HG02973 (cell line): ENCODE data around the gene ALDH5A1.
"Not testable (repeated sequence)": the region's sequence is repeated elsewhere in the genome, so short reads cannot be mapped to it uniquely, and the experiment has no call there.

Source experiments
- ATAC-seq: cut with Tn5 transposase; IDR thresholded peaks from one replicate; pipeline ENCODE4 v1.9.1; 2021; ENCODE audit warnings: moderate library complexity; ENCODE audit not compliant: unreplicated experiment

ALDH5A1 gene

GRCh38 chr6:24484657-24485323, 10.0 kb upstream of the ALDH5A1 start:
- ATAC-seq: no peak

DNA sequence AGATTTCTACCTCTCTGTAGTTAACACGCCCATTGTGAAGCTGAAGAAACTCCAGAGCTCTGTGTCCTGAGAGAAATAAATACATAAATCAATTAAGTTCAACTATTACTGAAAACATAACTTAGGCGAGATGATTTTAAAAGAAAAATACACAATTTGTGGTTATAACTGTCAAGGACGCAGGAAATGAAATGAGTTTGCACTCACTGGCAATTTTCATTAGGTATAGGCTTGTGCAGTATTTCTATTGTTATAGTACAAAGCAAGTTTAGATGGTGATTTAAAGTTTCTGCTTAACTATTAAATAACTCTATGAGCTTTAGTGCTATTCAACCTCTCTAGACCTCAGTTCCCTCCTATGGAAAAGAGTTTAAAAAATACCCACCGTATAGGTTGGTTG, 8.7 kb upstream of the ALDH5A1 start:
- ATAC-seq: no peak

GRCh38 chr6:24489470-24489869, 5.3 kb upstream of the ALDH5A1 start, which contains the start of gene GPLD1:
Gene GPLD1, minus strand, starts transcription at chr6:24489578. Its CDS starts 67 bp downstream, at chr6:24489511.
- ATAC-seq: no peak

- no peak for ATAC-seq
Observed at GRCh38 chr6:24489881-24490280, 4.9 kb upstream of the ALDH5A1 start.

DNA sequence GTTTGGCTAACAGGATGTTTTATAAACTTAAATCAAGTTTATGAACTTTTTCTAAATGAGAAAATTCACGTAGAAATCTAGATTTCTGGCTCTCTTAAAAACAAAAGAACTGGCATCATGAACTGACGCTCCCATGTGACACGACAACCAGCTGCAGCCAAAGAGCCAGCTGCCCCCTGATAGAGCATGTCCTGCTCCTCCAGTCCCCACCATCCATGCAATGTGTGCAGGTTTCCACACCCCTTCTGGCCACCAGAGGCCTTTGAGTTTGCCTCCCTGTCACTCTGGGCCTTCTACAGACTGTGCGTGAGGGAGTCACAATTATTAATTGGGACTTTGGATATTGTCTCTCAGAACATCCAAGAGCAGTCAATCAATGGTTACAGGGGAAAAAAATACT, 3.8 kb upstream of the ALDH5A1 start:
- no peak for ATAC-seq

- no peak for ATAC-seq
Observed at GRCh38 chr6:24492475-24492874, 2.3 kb upstream of the ALDH5A1 start.

GRCh38 chr6:24493945-24494820, 586 bp upstream of the ALDH5A1 start:
- peak; percentile 1 for ATAC-seq

DNA sequence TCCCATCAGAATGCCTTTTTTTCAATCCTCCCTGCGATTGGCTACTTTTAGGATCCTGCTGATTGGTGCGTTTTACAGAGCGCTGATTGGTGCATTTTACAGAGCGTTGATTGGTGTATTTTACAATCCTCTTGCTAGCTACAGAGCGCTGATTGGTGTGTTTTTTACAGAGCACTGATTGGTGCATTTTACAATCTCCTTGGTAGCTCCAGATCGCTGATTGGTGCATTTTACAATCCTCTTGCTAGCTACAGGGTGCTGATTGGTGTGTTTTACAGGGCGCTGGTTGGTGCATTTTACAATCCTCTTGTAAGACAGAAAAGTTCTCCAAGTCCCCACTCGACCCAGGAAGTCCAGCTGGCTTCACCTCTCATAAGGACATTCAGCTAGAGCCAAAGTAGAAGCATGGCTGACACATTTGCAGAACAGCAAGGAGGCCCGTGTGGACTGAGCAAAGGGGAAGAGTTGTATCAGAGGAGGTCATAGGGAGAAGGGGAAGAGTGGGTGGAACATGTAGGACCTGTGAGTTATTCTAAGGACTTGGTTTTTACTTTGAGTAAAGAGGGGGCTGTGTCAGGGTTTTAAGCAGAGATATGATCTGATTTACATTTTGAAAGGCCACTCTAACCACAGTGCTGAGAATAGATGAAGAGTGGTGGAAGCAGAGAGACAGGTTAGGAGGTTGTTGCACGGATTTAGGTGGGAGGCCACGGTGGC, 2.6 kb downstream of the ALDH5A1 start:
- ATAC-seq: no peak

GRCh38 chr6:24500683-24501082, 5.9 kb downstream of the ALDH5A1 start:
- ATAC-seq: no peak

DNA sequence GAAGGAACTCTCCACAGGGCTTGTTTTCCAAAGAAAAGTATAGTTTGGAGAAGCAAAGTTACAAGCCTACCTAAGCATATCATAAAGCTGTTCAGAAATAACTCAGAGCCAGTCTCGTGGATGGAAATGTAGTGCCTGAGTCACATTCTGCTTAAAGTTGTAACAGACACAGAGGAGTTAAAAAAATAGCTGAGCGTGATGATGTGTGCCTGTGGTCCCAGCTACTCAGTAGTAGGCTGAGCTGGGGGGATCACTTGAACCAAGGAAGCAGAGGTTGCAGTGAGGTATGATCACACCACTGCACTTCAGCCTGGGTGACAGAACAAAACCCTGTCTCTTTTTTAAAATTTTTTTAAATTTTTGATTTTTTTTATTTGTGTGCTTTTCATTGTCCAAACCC, 6.6 kb downstream of the ALDH5A1 start:
- no peak for ATAC-seq

- no peak for ATAC-seq
Observed at GRCh38 chr6:24501914-24502313, 7.1 kb downstream of the ALDH5A1 start.

DNA sequence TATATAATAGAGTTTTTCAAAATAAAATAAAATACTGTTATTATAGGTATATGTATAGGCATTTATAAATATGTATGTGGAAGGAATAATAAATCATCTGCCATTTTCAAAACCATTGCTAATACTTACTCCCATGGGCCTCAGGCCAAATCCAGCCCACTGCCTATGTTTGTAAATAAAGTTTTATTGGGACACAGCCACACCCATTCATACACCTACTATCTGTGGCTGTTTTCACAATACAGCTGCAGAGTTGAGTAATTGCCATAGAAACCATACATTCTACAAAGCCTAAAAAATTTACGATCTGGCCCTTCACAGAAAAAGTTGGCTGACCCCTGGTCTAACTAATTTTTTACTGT, 9.5 kb downstream of the ALDH5A1 start:
- ATAC-seq: no peak

GRCh38 chr6:24504649-24505586, 10.1 kb downstream of the ALDH5A1 start:
- ATAC-seq: no peak

GRCh38 chr6:24506814-24507520, 12.2 kb downstream of the ALDH5A1 start:
- ATAC-seq: no peak

GRCh38 chr6:24511976-24512375, 17.2 kb downstream of the ALDH5A1 start:
- not testable (repeated sequence) for ATAC-seq

- ATAC-seq: no peak
Observed at GRCh38 chr6:24513602-24514001, 18.8 kb downstream of the ALDH5A1 start.

GRCh38 chr6:24517659-24518543, 23.1 kb downstream of the ALDH5A1 start:
- peak; percentile 53 for ATAC-seq

GRCh38 chr6:24520929-24521546, 26.3 kb downstream of the ALDH5A1 start:
- peak; percentile 44 for ATAC-seq
